ENCODE results near the gene EPB41L2.

- no peak for TF ChIP-seq CTCF (IDR thresholded peaks at IDR 0.05)
- no peak for TF ChIP-seq POLR2A (IDR thresholded peaks at IDR 0.05)
Measured at GRCh38 chr6:130923350-130923749, 139.7 kb downstream of the EPB41L2 start.

All from upper lobe of left lung (tissue), 4 donors.